Transverse colon (tissue), 4 donors: ENCODE results near the gene FTCDNL1. TPM values are rescaled to one million over a fixed set of nuclear protein-coding genes. Genes with fewer than 3 reads are reported as not detected.

Experiments used
- DNase-seq: peaks from one replicate; pipeline ENCODE4 v3.0.0-alpha.2; 2019
- H3K27ac ChIP-seq, 4 donors: fragments of 200-600 bp; sonication (generic); 2 replicates each; pipeline ENCODE4 v1.5.1; 2016 to 2018; ENCODE audit warnings: inconsistent platforms in 4 of 4
- H3K27me3 ChIP-seq: fragments of 200-600 bp; sonication (generic); 2 replicates; pipeline ENCODE4 v1.5.1; 2017; ENCODE audit warnings: inconsistent platforms
- H3K36me3 ChIP-seq, 4 donors: fragments of 200-600 bp; sonication (generic); 2 replicates each; pipeline ENCODE4 v1.5.1; 2017 to 2019; ENCODE audit warnings: inconsistent platforms in 4 of 4
- H3K4me1 ChIP-seq, 4 donors: fragments of 200-600 bp; sonication (generic); 2 replicates each; pipeline ENCODE4 v1.5.1; 2017 to 2020; ENCODE audit warnings: inconsistent platforms in 4 of 4
- H3K4me3 ChIP-seq, 4 donors: fragments of 200-600 bp; sonication (generic); 1 replicate in 1 of 4; 2 replicates in 3 of 4; pipeline versions ENCODE4 v1.5.1 to v1.6.1; 2017 to 2019; ENCODE audit warnings: inconsistent platforms in 4 of 4
- H3K9me3 ChIP-seq, 2 donors: fragments of 200-600 bp; sonication (generic); 2 replicates each; pipeline ENCODE4 v1.5.1; 2017 to 2019; ENCODE audit warnings: inconsistent platforms in 2 of 2
- CTCF ChIP-seq, 5 experiments: fragments of 200-600 bp in 3 of 5; fragments of 450-650 bp in 2 of 5; sonication (generic) in 3 of 5; IDR thresholded peaks; 1 replicate in 2 of 5; 2 replicates in 3 of 5; pipeline ENCODE4 v1.5.1; 2016 to 2017; ENCODE audit warnings: antibody characterized with exemption in 5 of 5, inconsistent platforms in 3 of 5, mild to moderate bottlenecking in 2 of 5, moderate library complexity in 1 of 5
- EP300 ChIP-seq: sonication (generic); formaldehyde crosslinking; IDR thresholded peaks from one replicate; pipeline ENCODE4 v1.6.1; 2017; ENCODE audit warnings: antibody characterized with exemption, low read depth
- POLR2A ChIP-seq: fragments of 450-650 bp; IDR thresholded peaks from one replicate; pipeline ENCODE4 v1.6.1; 2016; ENCODE audit warnings: antibody characterized with exemption, mild to moderate bottlenecking, moderate library complexity
- POLR2AphosphoS5 ChIP-seq, 3 donors: sonication (generic); formaldehyde crosslinking; IDR thresholded peaks; one replicate each; pipeline ENCODE4 v1.6.1; 2016; ENCODE audit warnings: antibody characterized with exemption in 3 of 3
- WGBS, 2 donors: methylation state at CpG; one replicate each; pipeline ENCODE4 v1.1.5; 2018; ENCODE audit warnings: low coverage in 1 of 2; 5-methylcytosine and 5-hydroxymethylcytosine counted together
- in situ Hi-C, 4 donors: fragments of 200-750 bp; cut with MboI; loops; one replicate each; pipeline versions ENCODE4 v1.15.0 to v1.15.1; 2017; ENCODE audit warnings: low sequenced_read_pairs in 3 of 4, low pct_ligation_motif_present in 1 of 4, low pct_unique_long_range_greater_than_20kb in 1 of 4
- intact Hi-C: fragments of 100-400 bp; cut with DNase I; formaldehyde crosslinking; loops from one replicate; pipeline ENCODE4 v1.15.1; 2023; ENCODE audit warnings: low total_unique reads
- small RNA-seq, 4 donors: library from RNA; depleted of rRNA; stranded (forward); fragments of <200 nt; gene quantifications; one replicate each; pipeline ENCODE3, GENCODE V24; 2016
- total RNA-seq, 4 donors: library from RNA; depleted of rRNA; stranded (reverse); fragments of >200 nt; gene quantifications; one replicate each; pipeline ENCODE4 v1.1.0, GENCODE V29; 2016

FTCDNL1 gene
- total RNA-seq, 4 donors from 2014 or later: 1.8 to 2.7 TPM; not detected in 2

GRCh38 chr2:199713746-199714145, 137.2 kb downstream of the FTCDNL1 start:
- intact Hi-C loops: no loop called here
- Histone ChIP-seq H3K27ac (no peak overlapping the region), H3K36me3 (no peaks in the 10 kb centered on the region), H3K4me1 (peaks cover 0 to 13% (median 4%) of the 10 kb centered on the region in 4 donors), H3K27me3 (no peaks in the 10 kb centered on the region), H3K4me3 (no peak overlapping the region), H3K9me3 (no peaks in the 10 kb centered on the region)
- in situ Hi-C loops: loop anchor here in 1 of 4 donors (25.0 kb wide), 1 partner anchor 149 kb away; the partner anchor contains the start of gene FTCDNL1
- 40 to 46% methylated on average over 2 of the region's 2 CpGs for WGBS, 2 donors
- TF ChIP-seq CTCF (IDR thresholded peaks at IDR 0.05) (no peak), EP300 (no peak), POLR2AphosphoS5 (IDR thresholded peaks at IDR 0.05) (no peak), POLR2A (no peak)
- no peak for DNase-seq

DNA sequence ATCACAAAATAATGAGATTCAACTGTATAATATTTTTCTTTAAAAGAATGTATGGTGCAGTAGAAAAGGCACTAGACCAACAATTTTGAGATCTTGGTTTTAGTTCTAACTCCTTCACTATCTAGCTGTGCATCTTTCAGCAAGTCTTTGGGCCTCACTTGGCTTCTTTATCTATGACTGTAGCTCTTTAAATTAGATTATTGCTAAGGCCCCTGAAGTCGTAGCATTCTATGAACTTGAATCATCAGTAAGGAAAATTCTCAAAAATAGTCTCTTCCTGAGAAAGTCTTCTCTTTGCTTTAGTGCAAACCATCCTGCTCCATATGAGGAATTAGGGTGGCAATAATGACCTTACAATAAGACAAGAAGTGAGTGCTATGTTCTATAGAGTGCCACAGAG, 140.4 kb downstream of the FTCDNL1 start:
- in situ Hi-C loops: loop anchor here in 1 of 4 donors (25.0 kb wide), 1 partner anchor 152 kb away; the partner anchor contains the start of gene FTCDNL1
- WGBS, 2 donors: 73 to 79% methylated on average over 1 of the region's 1 CpG

More for the DNA sequence above, 140.4 kb downstream of the FTCDNL1 start:
- H3K4me3 ChIP-seq: no peak overlapping the region
- no peak for DNase-seq
- no peaks in the 10 kb centered on the region for H3K27me3 ChIP-seq
- H3K27ac ChIP-seq: no peak overlapping the region
- H3K9me3 ChIP-seq: peaks cover 10 to 11% of the 10 kb centered on the region in 2 donors
- TF ChIP-seq POLR2AphosphoS5 (IDR thresholded peaks at IDR 0.05) (no peak), POLR2A (no peak), EP300 (no peak), CTCF (IDR thresholded peaks at IDR 0.05) (no peak)
- no peaks in the 10 kb centered on the region for H3K36me3 ChIP-seq
- no peaks in the 10 kb centered on the region for H3K4me1 ChIP-seq
- intact Hi-C loops: no loop called here

Small RNA genes within 50 kb of the gene (small RNA-seq; reads per million reads assigned to genes)
- gene AC108032.1: 0 reads per million in 4 donors
- gene RN7SL717P: 0 reads per million in 4 donors

Other genes with a start within 250 kb of the FTCDNL1 start
- gene C2orf69, start 60.1 kb upstream of the FTCDNL1 start, total RNA-seq: 10 to 100 TPM in 3 of 4 donors, 1 to 10 TPM in 1; 6.0 to 26.3 (median 13.2) TPM
- gene TYW5, start 104.3 kb upstream of the FTCDNL1 start, total RNA-seq: 10 to 100 TPM in 2 of 4 donors, 1 to 10 TPM in 2; 4.9 to 27.1 (median 11.4) TPM
- 100 to 1,000 TPM in 1 of 4 donors, 10 to 100 TPM in 3; 19.1 to 104 (median 33.2) TPM for gene MAIP1, start 104.4 kb upstream of the FTCDNL1 start, total RNA-seq